GM19023 (cell line): ENCODE measurements around the gene MAPK12.
A peak's percentile ranks its signal among the peaks of the same experiment; 100 is the strongest.

Experiments used
- ATAC-seq: cut with Tn5 transposase; IDR thresholded peaks from one replicate; pipeline ENCODE4 v1.9.1; 2021; ENCODE audit warnings: mild to moderate bottlenecking, moderate library complexity; ENCODE audit not compliant: unreplicated experiment

Gene MAPK12

GRCh38 chr22:50253046-50253915 is 8.2 kb downstream of the MAPK12 start:
- ATAC-seq = no peak

- no peak for ATAC-seq
Observed at GRCh38 chr22:50252082-50253045, 9.1 kb downstream of the MAPK12 start.

GRCh38 chr22:50251477-50252081 is 9.9 kb downstream of the MAPK12 start:
- no peak for ATAC-seq

- ATAC-seq = peak; percentile 59
Observed at GRCh38 chr22:50250555-50251476, 10.7 kb downstream of the MAPK12 start, which contains the start of gene HDAC10. Gene HDAC10, minus strand, starts transcription at chr22:50251265. Its CDS starts 233 bp downstream, at chr22:50251032.

- no peak for ATAC-seq
Observed at GRCh38 chr22:50250249-50250554, 11.3 kb downstream of the MAPK12 start.

- ATAC-seq = no peak
Observed at GRCh38 chr22:50249341-50250248, 11.9 kb downstream of the MAPK12 start.

GRCh38 chr22:50248196-50249081 is 13.0 kb downstream of the MAPK12 start:
- no peak for ATAC-seq

- no peak for ATAC-seq
Observed at GRCh38 chr22:50247748-50248147, 13.7 kb downstream of the MAPK12 start.

- ATAC-seq = no peak
Observed at GRCh38 chr22:50246242-50247175, 15.0 kb downstream of the MAPK12 start.

GRCh38 chr22:50245214-50246072 is 16.0 kb downstream of the MAPK12 start:
- peak; percentile 8 for ATAC-seq

- peak; percentile 67 for ATAC-seq
Observed at GRCh38 chr22:50244420-50245213, 16.9 kb downstream of the MAPK12 start, which contains the start of gene TUBGCP6. Gene TUBGCP6, minus strand, starts transcription at chr22:50245023. Its CDS starts 564 bp downstream, at chr22:50244459.

- ATAC-seq = no peak
Observed at GRCh38 chr22:50243685-50244419, 17.6 kb downstream of the MAPK12 start.

GRCh38 chr22:50242406-50242949 is 19.0 kb downstream of the MAPK12 start:
- no peak for ATAC-seq

GRCh38 chr22:50238755-50239154 is 22.7 kb downstream of the MAPK12 start:
- no peak for ATAC-seq
